ENCODE results near the gene KAT7. TPM values are rescaled to one million over a fixed set of nuclear protein-coding genes. Genes with fewer than 3 reads are reported as not detected.

Gene KAT7
- total RNA-seq, 1 donor from 2014 or later = 95.0 TPM

- Mint-ChIP-seq H3K27me3 (no peaks in the 10 kb centered on the region), H3K4me3 (peak overlapping the region; percentile 65), H3K9me3 (peaks cover 3% of the 10 kb centered on the region), H3K36me3 (ENCODE audit: low read depth) (peaks cover 6% of the 10 kb centered on the region), H3K27ac (peak overlapping the region; percentile 99), H3K4me1 (peaks cover 94% of the 10 kb centered on the region)
- no peak for ATAC-seq (ENCODE audit: low read depth)
- no peak for DNase-seq
- ChIA-PET POLR2A (interaction anchor here (0.5 to 6.9 kb wide), 10 partner anchors 8 to 67 kb away, joined by 3 to 93 read pairs (median 6); partner anchors contain the start of genes FAM117A, KAT7 and SLC35B1), CTCF (interaction anchor here (0.7 to 2.6 kb wide), 2 partner anchors 34 to 42 kb away, joined by 4 to 11 read pairs; partner anchors contain the start of gene SLC35B1)
- intact Hi-C loops (cut with micrococcal nuclease) = loop anchor here (10.0 kb wide), 1 partner anchor 547 kb away; no protein-coding TSS in a partner anchor
- no peak for TF ChIP-seq CTCF (IDR thresholded peaks at IDR 0.05)
These were observed 46.3 kb upstream of the KAT7 start for GRCh38 chr17:49742166-49742638.

GRCh38 chr17:49745175-49746139, 43.0 kb upstream of the KAT7 start:
- POLR2A ChIA-PET = interaction anchor here (1.1 to 6.9 kb wide), 4 partner anchors 15 to 42 kb away, joined by 3 to 129 read pairs (median 68); partner anchors contain the start of genes FAM117A and SLC35B1
- peak overlapping the region; percentile 96 for H3K27ac Mint-ChIP-seq
- H3K36me3 Mint-ChIP-seq (ENCODE audit: low read depth) = peaks cover 2% of the 10 kb centered on the region
- TF ChIP-seq CTCF (IDR thresholded peaks at IDR 0.05) = no peak
- DNase-seq (no peak), ATAC-seq (ENCODE audit: low read depth) (no peak)
- CTCF ChIA-PET = interaction anchor here (1.6 kb wide), 1 partner anchor 36 kb away, joined by 3 read pairs; no protein-coding TSS in a partner anchor
- peaks cover 93% of the 10 kb centered on the region for H3K4me1 Mint-ChIP-seq
- intact Hi-C loops (cut with micrococcal nuclease) = loop anchor here (10.0 kb wide), 1 partner anchor 551 kb away; no protein-coding TSS in a partner anchor
- H3K4me3 Mint-ChIP-seq = peak overlapping the region; percentile 79
- peaks cover 3% of the 10 kb centered on the region for H3K9me3 Mint-ChIP-seq
- no peaks in the 10 kb centered on the region for H3K27me3 Mint-ChIP-seq

GRCh38 chr17:49746791-49747490, 41.5 kb upstream of the KAT7 start:
- H3K4me3 Mint-ChIP-seq = peak overlapping the region; percentile 79
- peak overlapping the region; percentile 96 for H3K27ac Mint-ChIP-seq
- H3K4me1 Mint-ChIP-seq = peaks cover 85% of the 10 kb centered on the region
- ChIA-PET POLR2A (interaction anchor here (1.0 to 5.8 kb wide), 9 partner anchors 9 to 1119 kb away, joined by 3 to 129 read pairs (median 5); partner anchors contain the start of genes FAM117A, KAT7, SLC35B1 and TOB1), CTCF (interaction anchor here (0.6 to 3.3 kb wide), 6 partner anchors 8 to 70 kb away, joined by 3 to 15 read pairs (median 5); partner anchors contain the start of genes FAM117A and SLC35B1)
- H3K27me3 Mint-ChIP-seq = no peaks in the 10 kb centered on the region
- H3K9me3 Mint-ChIP-seq = peaks cover 3% of the 10 kb centered on the region
- H3K36me3 Mint-ChIP-seq (ENCODE audit: low read depth) = peaks cover 2% of the 10 kb centered on the region
- DNase-seq (peak; percentile 26), ATAC-seq (ENCODE audit: low read depth) (peak; percentile 62)
- no peak for TF ChIP-seq CTCF (IDR thresholded peaks at IDR 0.05)
- intact Hi-C loops (cut with micrococcal nuclease) = loop anchor here (1.0 to 10.0 kb wide), 3 partner anchors 17 to 552 kb away; partner anchors contain the start of gene FAM117A

- intact Hi-C loops (cut with micrococcal nuclease) = loop anchor here (1.0 to 10.0 kb wide), 5 partner anchors 8 to 553 kb away; partner anchors contain the start of genes FAM117A and KAT7
- H3K27ac Mint-ChIP-seq = peak overlapping the region; percentile 96
- H3K4me1 Mint-ChIP-seq = peaks cover 84% of the 10 kb centered on the region
- no peak for DNase-seq
- TF ChIP-seq CTCF (IDR thresholded peaks at IDR 0.05) = no peak
- no peaks in the 10 kb centered on the region for H3K27me3 Mint-ChIP-seq
- H3K4me3 Mint-ChIP-seq = peak overlapping the region; percentile 79
- POLR2A ChIA-PET = interaction anchor here (1.1 to 5.8 kb wide), 8 partner anchors 8 to 1119 kb away, joined by 3 to 129 read pairs (median 8); partner anchors contain the start of genes FAM117A, KAT7, SLC35B1 and TOB1
- CTCF ChIA-PET = interaction anchor here (0.7 to 3.3 kb wide), 6 partner anchors 9 to 39 kb away, joined by 3 to 15 read pairs (median 5); partner anchors contain the start of genes FAM117A and SLC35B1
- peaks cover 3% of the 10 kb centered on the region for H3K9me3 Mint-ChIP-seq
- no peak for ATAC-seq (ENCODE audit: low read depth)
- H3K36me3 Mint-ChIP-seq (ENCODE audit: low read depth) = peaks cover 2% of the 10 kb centered on the region
These were observed 40.8 kb upstream of the KAT7 start for GRCh38 chr17:49747632-49748031.
